ENCODE data around the gene M6PR. TPM values are rescaled to one million over a fixed set of nuclear protein-coding genes. Genes with fewer than 3 reads are reported as not detected.
"Not testable (repeated sequence)": the region's sequence is repeated elsewhere in the genome, so short reads cannot be mapped to it uniquely, and the experiment has no call there.

Gene M6PR
- total RNA-seq, 4 donors from 2014 or later = 63.2 to 109 (median 96.0) TPM

DNA sequence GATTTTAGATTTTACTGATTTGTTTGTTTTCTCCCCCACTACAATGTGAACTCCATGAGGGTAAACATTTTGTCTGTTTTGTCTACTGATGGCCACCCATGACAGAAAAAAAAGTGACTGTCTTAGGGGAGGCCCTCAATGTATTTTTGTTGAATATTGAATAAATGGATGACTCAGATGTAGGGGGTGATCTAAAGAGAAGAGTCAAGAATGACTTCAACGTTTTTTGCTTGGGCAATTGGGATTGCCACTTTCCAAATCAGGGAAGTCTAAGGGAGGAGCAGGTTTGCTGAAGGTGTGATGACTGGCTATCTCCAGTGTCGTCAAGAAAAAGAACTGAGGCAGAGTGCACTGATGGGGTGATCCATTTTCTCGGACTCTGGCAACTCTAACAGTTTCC is 45.8 kb downstream of the M6PR start:
- Histone ChIP-seq H3K36me3 (no peaks in the 10 kb centered on the region), H3K4me1 (no peaks in the 10 kb centered on the region), H3K4me3 (no peak overlapping the region), H3K27me3 (no peaks in the 10 kb centered on the region), H3K27ac (no peak overlapping the region), H3K9me3 (no peaks in the 10 kb centered on the region)
- 73 to 78% methylated on average over 3 of the region's 3 CpGs for WGBS, 2 donors
- no peak for DNase-seq (ENCODE audit: low spot score in 2 of 2)
- TF ChIP-seq, protein P1, sequence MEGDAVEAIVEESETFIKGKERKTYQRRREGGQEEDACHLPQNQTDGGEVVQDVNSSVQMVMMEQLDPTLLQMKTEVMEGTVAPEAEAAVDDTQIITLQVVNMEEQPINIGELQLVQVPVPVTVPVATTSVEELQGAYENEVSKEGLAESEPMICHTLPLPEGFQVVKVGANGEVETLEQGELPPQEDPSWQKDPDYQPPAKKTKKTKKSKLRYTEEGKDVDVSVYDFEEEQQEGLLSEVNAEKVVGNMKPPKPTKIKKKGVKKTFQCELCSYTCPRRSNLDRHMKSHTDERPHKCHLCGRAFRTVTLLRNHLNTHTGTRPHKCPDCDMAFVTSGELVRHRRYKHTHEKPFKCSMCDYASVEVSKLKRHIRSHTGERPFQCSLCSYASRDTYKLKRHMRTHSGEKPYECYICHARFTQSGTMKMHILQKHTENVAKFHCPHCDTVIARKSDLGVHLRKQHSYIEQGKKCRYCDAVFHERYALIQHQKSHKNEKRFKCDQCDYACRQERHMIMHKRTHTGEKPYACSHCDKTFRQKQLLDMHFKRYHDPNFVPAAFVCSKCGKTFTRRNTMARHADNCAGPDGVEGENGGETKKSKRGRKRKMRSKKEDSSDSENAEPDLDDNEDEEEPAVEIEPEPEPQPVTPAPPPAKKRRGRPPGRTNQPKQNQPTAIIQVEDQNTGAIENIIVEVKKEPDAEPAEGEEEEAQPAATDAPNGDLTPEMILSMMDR (IDR thresholded peaks at IDR 0.05) = no peak
- no peak for TF ChIP-seq EP300 (IDR thresholded peaks at IDR 0.05)

GRCh38 chr12:8902703-8903102 is 46.7 kb downstream of the M6PR start:
- WGBS, 2 donors = 76 to 80% methylated on average over 5 of the region's 5 CpGs
- H3K9me3 ChIP-seq, H3K4me1 ChIP-seq, H3K4me3 ChIP-seq, H3K27ac ChIP-seq, H3K27me3 ChIP-seq, H3K36me3 ChIP-seq: not testable (repeated sequence)
- DNase-seq (ENCODE audit: low spot score in 2 of 2) = peak in 1 of 2 donors; percentile 24

GRCh38 chr12:8899830-8900229 is 49.6 kb downstream of the M6PR start:
- H3K27me3 ChIP-seq = no peaks in the 10 kb centered on the region
- DNase-seq (ENCODE audit: low spot score in 2 of 2) = no peak
- 86 to 87% methylated on average over 6 of the region's 6 CpGs for WGBS, 2 donors
- H3K9me3 ChIP-seq = no peaks in the 10 kb centered on the region
- TF ChIP-seq EP300 (IDR thresholded peaks at IDR 0.05) (no peak), POLR2A (IDR thresholded peaks at IDR 0.05) (no peak)
- TF ChIP-seq, protein P1 (IDR thresholded peaks at IDR 0.05) = no peak
- no peaks in the 10 kb centered on the region for H3K36me3 ChIP-seq
- no peak overlapping the region for H3K27ac ChIP-seq
- no peak overlapping the region for H3K4me3 ChIP-seq
- no peaks in the 10 kb centered on the region for H3K4me1 ChIP-seq

GRCh38 chr12:8897081-8897480 is 52.4 kb downstream of the M6PR start:
- H3K9me3 ChIP-seq = no peaks in the 10 kb centered on the region
- TF ChIP-seq, protein P1 (IDR thresholded peaks at IDR 0.05) = no peak
- TF ChIP-seq POLR2A (IDR thresholded peaks at IDR 0.05) (no peak), EP300 (IDR thresholded peaks at IDR 0.05) (no peak)
- no peak for DNase-seq (ENCODE audit: low spot score in 2 of 2)
- H3K4me1 ChIP-seq = no peaks in the 10 kb centered on the region
- H3K27ac ChIP-seq = no peak overlapping the region
- no peak overlapping the region for H3K4me3 ChIP-seq
- no peaks in the 10 kb centered on the region for H3K36me3 ChIP-seq
- 91 to 95% methylated on average over 7 of the region's 7 CpGs for WGBS, 2 donors
- no peaks in the 10 kb centered on the region for H3K27me3 ChIP-seq

DNA sequence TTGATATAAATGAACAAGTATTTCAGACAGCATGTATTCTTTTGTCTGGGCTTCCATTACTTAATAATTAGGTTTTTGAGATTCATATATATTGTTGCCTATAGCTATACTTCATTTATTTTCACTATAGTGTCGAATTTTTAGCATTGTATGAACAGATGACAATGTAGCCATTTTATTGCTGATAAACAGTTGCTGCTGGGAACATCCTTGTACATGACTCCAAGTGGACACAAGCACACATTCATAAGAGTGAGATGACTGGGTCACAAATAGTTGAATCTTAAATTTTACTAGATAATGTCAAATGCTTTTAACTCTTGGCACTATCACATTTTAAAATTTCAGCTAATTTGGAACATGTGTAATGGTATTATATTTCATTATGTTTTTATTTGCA is 54.5 kb downstream of the M6PR start:
- no peak for DNase-seq (ENCODE audit: low spot score in 2 of 2)
- TF ChIP-seq, protein P1 (IDR thresholded peaks at IDR 0.05) = no peak
- TF ChIP-seq EP300 (IDR thresholded peaks at IDR 0.05) = no peak
- no peak for TF ChIP-seq POLR2A (IDR thresholded peaks at IDR 0.05)
- no peaks in the 10 kb centered on the region for H3K27me3 ChIP-seq
- H3K4me3 ChIP-seq = no peak overlapping the region
- H3K27ac ChIP-seq = no peak overlapping the region
- no peaks in the 10 kb centered on the region for H3K9me3 ChIP-seq
- H3K36me3 ChIP-seq = no peaks in the 10 kb centered on the region
- 45 to 63% methylated on average over 1 of the region's 1 CpG for WGBS, 2 donors
- H3K4me1 ChIP-seq = peaks cover 0 to 3% (median 0%) of the 10 kb centered on the region in 4 donors

DNA sequence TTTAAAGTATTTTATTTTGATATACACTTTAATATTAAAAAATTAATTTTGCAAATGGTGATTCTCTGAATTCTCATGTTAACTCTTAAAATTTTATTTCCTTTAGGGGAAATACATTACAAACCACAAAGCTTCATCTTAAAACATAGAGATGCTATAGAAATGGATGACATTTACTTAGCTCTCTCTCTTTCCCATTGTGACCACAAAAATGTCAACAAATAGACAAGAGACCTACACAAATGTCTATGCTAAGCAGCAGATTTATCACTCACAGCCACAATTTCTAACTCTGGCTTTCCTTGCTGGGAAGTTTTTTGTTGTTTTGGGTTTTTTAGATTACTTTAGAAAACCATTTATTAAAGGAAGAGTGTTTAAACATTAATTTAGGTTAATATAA is 55.1 kb downstream of the M6PR start:
- no peak for TF ChIP-seq EP300 (IDR thresholded peaks at IDR 0.05)
- TF ChIP-seq, protein P1 (IDR thresholded peaks at IDR 0.05) = no peak
- TF ChIP-seq POLR2A (IDR thresholded peaks at IDR 0.05) = no peak
- Histone ChIP-seq H3K9me3 (no peaks in the 10 kb centered on the region), H3K27me3 (no peaks in the 10 kb centered on the region), H3K27ac (no peak overlapping the region), H3K4me3 (no peak overlapping the region), H3K36me3 (no peaks in the 10 kb centered on the region), H3K4me1 (peaks cover 0 to 3% (median 0%) of the 10 kb centered on the region in 4 donors)
- DNase-seq (ENCODE audit: low spot score in 2 of 2) = no peak
